ENCODE measurements around the gene FAM53C. TPM values are rescaled to one million over a fixed set of nuclear protein-coding genes. Genes with fewer than 3 reads are reported as not detected.
A peak's percentile ranks its signal among the peaks of the same experiment; 100 is the strongest.
"Not testable (repeated sequence)": the region's sequence is repeated elsewhere in the genome, so short reads cannot be mapped to it uniquely, and the experiment has no call there.

FAM53C gene
- total RNA-seq, 4 donors from 2014 or later: 5.2 to 27.7 (median 14.0) TPM

DNA sequence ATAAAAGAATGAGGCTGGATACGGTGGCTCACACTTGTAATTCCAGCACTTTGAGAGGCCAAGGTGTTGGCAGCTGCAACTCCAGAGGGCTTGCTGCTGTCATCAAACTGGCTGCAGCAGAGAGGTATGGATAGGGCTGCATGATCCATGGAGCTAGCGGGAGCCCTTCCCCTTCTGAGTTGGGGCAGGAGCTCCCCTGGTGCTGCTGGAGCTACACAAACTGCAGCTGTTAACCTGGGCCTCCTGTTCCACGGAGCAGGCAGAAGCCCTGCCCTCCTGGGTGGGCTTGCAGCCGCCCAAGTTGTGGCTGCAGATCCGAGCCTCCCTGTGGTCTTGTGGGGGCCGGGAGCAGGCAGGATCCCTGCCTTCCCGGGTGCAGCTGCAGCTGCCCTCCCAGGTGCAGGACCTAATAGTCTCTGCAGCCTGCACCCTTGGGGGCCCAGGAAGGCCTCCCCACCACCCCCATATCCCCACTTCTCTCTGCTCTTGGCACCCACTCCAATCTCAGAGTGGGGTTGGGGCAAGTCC is 22.3 kb upstream of the FAM53C start:
- Histone ChIP-seq H3K4me3 (no peak overlapping the region), H3K36me3 (no peaks in the 10 kb centered on the region), H3K27ac (no peak overlapping the region), H3K27me3 (no peaks in the 10 kb centered on the region), H3K9me3 (no peaks in the 10 kb centered on the region), H3K4me1 (no peaks in the 10 kb centered on the region)
- in situ Hi-C loops (cut with MboI; ENCODE audit: low pct_ligation_motif_present in 1 of 4, low pct_unique_long_range_greater_than_20kb in 1 of 4, low sequenced_read_pairs in 3 of 4) (no loop called here), intact Hi-C loops (cut with DNase I; ENCODE audit: low total_unique reads) (no loop called here)
- DNase-seq: no peak
- 97 to 100% methylated on average over 1 to 2 of the region's 7 CpGs for WGBS, 2 donors (ENCODE audit: low coverage in 1 of 2)
- TF ChIP-seq, protein P1, sequence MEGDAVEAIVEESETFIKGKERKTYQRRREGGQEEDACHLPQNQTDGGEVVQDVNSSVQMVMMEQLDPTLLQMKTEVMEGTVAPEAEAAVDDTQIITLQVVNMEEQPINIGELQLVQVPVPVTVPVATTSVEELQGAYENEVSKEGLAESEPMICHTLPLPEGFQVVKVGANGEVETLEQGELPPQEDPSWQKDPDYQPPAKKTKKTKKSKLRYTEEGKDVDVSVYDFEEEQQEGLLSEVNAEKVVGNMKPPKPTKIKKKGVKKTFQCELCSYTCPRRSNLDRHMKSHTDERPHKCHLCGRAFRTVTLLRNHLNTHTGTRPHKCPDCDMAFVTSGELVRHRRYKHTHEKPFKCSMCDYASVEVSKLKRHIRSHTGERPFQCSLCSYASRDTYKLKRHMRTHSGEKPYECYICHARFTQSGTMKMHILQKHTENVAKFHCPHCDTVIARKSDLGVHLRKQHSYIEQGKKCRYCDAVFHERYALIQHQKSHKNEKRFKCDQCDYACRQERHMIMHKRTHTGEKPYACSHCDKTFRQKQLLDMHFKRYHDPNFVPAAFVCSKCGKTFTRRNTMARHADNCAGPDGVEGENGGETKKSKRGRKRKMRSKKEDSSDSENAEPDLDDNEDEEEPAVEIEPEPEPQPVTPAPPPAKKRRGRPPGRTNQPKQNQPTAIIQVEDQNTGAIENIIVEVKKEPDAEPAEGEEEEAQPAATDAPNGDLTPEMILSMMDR (IDR thresholded peaks at IDR 0.05): no peak
- no peak for TF ChIP-seq POLR2AphosphoS5 (IDR thresholded peaks at IDR 0.05)
- no peak for TF ChIP-seq EP300 (IDR thresholded peaks at IDR 0.05; ENCODE audit: low read depth)
- no peak for TF ChIP-seq POLR2A (IDR thresholded peaks at IDR 0.05)

DNA sequence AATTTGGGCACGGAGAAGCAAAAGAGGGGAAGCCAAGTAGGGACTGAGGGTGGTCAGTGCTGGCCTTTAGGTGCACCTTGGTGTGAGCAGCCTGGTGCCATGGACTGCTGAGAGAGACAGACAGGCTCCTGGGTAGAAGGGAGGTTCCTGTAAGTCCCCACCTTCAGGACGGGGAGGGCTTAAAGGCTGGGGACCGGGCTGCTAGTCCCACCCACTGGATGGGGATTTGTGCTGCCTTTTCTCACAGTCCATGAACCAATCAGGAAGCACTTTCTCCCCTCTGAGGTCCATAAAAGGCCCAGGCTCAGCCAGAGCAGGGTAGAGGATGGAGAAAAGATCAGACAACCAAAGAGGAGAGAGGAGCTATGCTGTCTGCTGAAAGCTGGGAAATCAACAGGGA is 21.7 kb upstream of the FAM53C start:
- TF ChIP-seq POLR2AphosphoS5 (IDR thresholded peaks at IDR 0.05) (no peak), EP300 (IDR thresholded peaks at IDR 0.05; ENCODE audit: low read depth) (no peak), POLR2A (IDR thresholded peaks at IDR 0.05) (no peak)
- TF ChIP-seq, protein P1 (IDR thresholded peaks at IDR 0.05): no peak
- Histone ChIP-seq H3K4me1 (no peaks in the 10 kb centered on the region), H3K36me3 (no peaks in the 10 kb centered on the region), H3K4me3 (no peak overlapping the region), H3K9me3 (no peaks in the 10 kb centered on the region), H3K27ac (no peak overlapping the region), H3K27me3 (no peaks in the 10 kb centered on the region)
- no peak for DNase-seq
- in situ Hi-C loops (cut with MboI; ENCODE audit: low pct_ligation_motif_present in 1 of 4, low pct_unique_long_range_greater_than_20kb in 1 of 4, low sequenced_read_pairs in 3 of 4): no loop called here
- intact Hi-C loops (cut with DNase I; ENCODE audit: low total_unique reads): no loop called here
- 100% methylated on average over 2 of the region's 3 CpGs; no CpG with 5 or more reads in 1 of the 2 donors for WGBS, 2 donors (ENCODE audit: low coverage in 1 of 2)

DNA sequence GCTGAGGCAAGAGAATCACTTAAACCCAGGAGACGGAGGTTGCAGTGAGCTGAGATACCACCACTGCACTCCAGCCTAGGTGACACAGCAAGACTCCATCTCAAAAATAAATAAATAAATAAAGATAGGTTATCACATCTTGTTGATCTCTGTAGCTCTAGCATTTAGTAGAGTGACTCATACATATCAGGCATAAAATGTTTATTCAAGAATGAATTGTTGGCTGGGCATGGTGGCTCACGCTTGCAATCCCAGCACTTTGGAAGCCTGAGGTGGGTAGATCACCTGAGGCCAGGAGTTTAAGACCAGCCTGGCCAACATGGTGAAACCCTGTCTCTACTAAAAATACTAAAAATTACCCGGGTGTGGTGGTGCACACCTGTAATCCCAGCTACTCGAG is 19.9 kb upstream of the FAM53C start:
- DNase-seq; H3K4me3 ChIP-seq; H3K9me3 ChIP-seq; intact Hi-C loops (cut with DNase I; ENCODE audit: low total_unique reads); H3K36me3 ChIP-seq; H3K4me1 ChIP-seq; in situ Hi-C loops (cut with MboI; ENCODE audit: low pct_ligation_motif_present in 1 of 4, low pct_unique_long_range_greater_than_20kb in 1 of 4, low sequenced_read_pairs in 3 of 4); H3K27me3 ChIP-seq; H3K27ac ChIP-seq: not testable (repeated sequence)
- 98 to 100% methylated on average over 2 to 4 of the region's 4 CpGs for WGBS, 2 donors (ENCODE audit: low coverage in 1 of 2)

DNA sequence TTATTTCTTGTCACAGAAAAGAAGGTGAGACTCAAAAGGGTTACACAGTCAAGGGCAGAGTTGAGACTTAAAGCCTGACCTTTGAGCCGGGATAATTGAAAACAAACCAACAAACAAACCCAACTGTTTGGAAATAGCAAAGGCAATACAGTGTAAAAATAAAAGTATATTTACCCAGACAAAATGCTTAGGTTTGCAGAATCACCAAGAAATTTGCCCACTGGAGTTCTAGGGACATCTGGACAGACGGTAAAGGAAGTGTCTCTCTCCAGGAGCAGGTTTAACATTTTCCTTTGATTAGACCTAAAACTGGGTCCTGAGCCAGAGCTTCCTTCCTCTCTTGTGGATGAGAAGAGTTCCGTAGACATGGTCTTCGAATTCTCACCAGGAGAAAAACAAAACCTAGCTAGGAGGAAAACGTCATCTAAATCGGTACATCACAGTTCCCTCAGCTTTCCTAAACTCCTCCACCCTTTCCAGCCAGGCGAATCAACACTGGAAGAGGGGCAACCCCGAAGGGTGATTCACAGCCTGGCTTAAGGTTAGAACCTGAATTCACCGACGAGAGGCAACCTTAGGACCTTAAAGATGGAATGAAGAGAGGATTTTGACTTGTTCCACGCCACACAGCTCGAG is 7.1 kb upstream of the FAM53C start:
- WGBS, 2 donors (ENCODE audit: low coverage in 1 of 2): 3 to 9% methylated on average over 6 to 12 of the region's 12 CpGs
- Histone ChIP-seq H3K9me3 (no peaks in the 10 kb centered on the region), H3K4me1 (peaks cover 5 to 20% (median 15%) of the 10 kb centered on the region in 4 donors), H3K36me3 (no peaks in the 10 kb centered on the region), H3K4me3 (peak overlapping the region; percentile 0 to 70 (median 38)), H3K27me3 (no peaks in the 10 kb centered on the region), H3K27ac (peak overlapping the region in 1 of 4 donors; percentile 15)
- in situ Hi-C loops (cut with MboI; ENCODE audit: low pct_ligation_motif_present in 1 of 4, low pct_unique_long_range_greater_than_20kb in 1 of 4, low sequenced_read_pairs in 3 of 4): no loop called here
- no peak for DNase-seq
- TF ChIP-seq POLR2AphosphoS5 (IDR thresholded peaks at IDR 0.05) (no peak), POLR2A (IDR thresholded peaks at IDR 0.05) (no peak), EP300 (IDR thresholded peaks at IDR 0.05; ENCODE audit: low read depth) (no peak)
- TF ChIP-seq, protein P1 (IDR thresholded peaks at IDR 0.05): no peak
- intact Hi-C loops (cut with DNase I; ENCODE audit: low total_unique reads): no loop called here

All from transverse colon (tissue), 4 donors.